ENCODE data around the gene SH2D3C.
"Not testable (repeated sequence)": the region's sequence is repeated elsewhere in the genome, so short reads cannot be mapped to it uniquely, and the experiment has no call there.

The SH2D3C gene

DNA sequence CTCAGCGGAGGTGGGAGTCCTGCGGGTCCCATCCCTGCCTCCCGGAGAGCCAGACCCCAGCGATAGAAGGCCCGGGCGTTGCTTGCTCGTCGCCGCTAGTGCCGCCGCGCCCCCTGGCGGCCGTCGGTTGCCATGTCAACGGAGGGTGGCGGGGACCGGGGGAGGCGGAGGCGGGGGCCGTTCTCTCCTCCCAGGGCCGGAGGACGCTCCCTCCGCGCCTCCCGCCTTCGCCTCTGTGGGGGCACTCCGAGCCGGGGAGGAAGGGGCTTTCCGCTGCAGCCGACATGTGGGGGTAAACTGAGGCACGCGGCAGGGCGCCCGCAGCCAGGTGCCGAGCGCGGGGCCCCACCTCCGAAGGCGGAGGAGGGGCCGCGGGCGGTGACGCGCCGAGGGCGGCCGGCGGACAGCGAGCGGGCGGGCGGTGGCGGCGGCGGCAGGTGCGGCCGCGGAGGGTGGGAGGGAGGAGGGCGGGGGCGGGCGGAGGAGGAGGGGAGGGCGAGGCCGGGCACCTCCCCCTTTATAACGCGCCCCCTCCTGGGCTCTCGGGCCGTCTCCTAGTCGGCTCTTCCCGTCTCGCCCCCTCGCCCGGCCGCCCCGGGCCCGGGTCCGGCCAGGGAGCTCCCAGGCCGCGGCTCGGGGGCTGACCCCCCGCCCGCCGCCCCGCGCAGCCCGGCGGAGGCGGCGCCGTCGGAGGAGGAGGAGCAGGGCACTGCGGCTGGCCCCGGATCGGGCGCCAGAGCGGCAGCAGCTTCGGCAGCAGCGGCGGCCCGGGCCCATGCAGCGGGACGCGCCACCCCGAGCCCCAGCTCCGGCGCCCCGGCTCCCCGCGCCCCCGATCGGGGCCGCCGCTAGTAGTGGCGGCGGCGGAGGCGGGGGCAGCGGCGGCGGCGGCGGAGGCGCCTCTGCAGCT, 6.8 kb upstream of the SH2D3C start:
- peak; percentile 53 for DNase-seq

DNA sequence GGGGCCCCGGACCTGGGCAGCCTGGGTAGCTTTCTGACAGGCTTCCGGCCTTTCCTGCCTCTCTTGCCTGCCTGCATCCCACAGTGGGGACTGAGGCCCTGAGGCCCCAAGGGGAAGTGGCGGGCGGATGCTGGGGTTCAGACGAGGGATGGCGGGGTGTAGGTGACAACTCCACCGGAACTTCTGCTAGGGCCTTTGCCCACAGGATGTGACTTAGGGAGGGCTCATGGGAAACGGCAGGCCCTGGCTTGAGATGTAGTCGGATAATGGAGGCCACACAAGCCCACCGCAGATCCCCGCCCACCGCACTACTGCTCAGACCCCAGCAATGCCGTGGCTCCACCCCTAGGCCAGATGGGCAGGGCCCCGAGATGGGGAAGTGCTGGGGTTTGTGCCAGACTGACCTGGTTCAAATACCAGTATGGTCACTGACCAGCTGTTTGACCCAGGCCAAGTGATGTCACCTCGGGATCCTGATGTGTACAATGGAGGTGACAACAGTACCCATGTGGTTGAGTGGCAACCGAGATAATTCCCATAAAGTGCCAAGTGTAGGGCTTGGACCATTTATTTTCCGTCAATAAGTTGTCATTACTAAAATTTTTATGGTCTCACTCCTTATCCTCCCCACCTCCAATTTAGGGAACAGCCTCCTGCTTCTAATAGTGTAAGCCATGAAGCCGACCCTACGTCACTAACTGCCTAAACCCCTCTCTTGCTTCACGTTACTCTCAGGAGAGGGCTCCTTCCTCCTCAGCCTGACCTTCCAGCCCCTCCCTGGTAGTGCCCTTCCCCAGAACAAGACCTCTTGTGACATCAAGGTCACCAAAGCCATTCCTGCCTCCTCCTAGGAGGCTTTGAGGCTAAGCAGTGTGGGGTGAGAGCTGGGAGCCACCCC, 4.9 kb upstream of the SH2D3C start:
- DNase-seq, result no peak

DNA sequence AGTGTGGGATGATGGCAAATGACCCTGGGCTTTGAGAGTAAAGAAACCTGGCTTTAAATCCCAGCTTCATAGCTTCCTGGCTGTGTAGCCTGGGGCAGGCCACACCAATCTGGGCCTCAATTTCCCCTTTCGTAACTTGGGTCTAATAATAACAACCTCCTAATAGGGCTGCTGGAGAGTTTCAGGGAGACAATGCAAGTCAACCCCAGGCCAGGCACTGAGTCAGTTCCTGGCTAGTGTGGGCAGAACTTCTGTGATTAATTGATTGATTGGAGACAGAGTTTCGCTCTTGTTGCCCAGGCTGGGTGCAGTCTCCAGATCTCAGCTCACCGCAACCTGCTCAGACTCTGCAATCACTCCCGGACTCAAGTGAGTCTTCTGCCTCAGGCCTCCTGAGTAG, 3.3 kb upstream of the SH2D3C start:
- DNase-seq, result no peak

DNA sequence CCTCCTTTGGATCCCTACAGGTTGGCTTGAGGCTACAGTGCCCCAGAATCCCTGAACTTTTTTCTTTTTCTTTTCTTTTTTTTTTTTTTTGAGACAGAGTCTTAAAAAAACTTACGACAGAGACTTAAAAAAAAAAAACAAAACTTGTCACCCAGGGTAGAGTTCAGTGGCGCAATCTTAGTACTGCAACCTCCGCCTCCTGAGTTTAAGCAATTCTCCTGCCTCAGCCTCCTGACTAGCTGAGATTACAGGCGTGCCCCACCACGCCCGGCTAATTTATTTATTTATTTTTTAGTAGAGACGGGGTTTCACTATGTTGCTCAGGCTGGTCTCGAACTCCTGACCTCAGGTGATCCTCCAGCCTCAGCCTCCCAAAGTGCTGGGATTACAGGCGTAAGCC, 2.4 kb upstream of the SH2D3C start:
- not testable (repeated sequence) for DNase-seq

DNA sequence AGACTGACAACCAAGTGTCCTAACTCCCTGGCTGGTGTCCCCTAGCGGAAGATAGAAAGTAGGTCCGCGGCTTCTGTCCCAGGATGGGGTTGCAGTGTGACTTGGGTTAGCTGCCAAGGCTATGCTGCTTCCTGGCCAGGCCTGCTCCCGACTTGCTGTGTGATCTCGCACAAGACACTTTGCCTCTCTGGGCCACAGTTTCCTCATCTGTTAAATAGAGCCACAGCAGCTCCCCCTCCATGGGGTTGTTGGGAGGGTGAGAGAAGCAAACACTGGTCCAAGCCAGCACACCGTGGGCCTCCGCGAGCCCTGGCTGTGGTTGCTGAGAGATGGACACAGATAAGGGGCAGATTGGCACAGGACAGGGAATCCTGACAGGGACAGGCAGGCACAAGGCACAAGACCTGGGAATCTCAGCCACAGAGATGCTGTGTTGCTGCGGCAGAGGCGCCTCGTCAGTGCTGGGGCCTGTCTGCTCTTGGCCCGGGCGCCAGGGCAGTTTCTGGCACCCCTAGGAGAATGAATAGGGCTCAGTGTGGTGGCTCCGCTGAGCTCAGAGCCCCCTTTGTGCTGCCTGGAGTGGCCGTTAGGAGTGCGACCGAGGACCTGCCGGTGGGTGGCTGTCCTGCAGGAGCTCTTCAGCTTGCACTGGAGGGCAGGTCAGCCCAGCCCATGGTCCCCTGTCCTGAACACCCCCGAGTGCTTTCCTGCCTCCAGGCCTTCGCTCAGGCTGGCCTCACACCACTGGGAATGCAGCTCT, 1.8 kb upstream of the SH2D3C start:
- DNase-seq, result no peak

DNA sequence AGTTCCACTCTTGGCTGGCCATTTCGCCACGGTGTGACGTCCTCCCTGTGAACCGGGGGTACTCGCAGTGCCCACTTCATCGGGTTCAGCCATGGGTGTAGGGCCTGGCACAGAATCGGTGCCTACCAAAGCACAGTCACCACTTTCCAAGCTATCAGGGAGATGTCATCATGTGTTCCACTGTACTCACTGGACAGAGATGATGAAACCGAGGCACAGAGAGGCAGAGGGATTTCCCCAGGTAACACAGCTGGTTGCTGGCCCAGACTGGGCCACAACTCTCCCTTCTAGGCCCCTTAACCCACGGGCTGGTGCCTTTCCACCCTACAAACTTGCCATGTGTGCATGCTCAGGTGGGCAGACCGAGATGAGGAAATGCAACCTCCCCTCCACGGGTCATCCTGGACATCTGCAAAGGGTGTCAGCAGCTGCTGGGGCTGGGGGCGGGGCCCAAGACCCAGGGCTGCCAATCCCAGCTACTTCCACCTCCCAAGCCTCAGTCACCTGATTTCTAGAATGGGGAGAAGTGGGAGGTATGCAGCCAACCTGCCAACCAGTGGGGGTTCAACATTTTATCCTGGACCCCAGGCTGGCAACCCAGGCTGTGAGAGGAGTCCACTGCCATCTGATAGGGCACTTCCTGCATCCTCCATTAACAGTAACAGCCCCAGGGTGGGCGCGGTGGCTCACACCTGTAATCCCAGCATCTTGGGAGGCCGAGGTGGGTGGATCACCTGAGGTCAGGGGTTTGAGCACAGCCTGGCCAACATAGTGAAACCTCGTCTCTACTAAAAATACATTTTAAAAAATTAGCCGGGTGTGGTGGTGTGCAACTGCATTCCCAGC, 893 bp upstream of the SH2D3C start:
- DNase-seq, result no peak

DNA sequence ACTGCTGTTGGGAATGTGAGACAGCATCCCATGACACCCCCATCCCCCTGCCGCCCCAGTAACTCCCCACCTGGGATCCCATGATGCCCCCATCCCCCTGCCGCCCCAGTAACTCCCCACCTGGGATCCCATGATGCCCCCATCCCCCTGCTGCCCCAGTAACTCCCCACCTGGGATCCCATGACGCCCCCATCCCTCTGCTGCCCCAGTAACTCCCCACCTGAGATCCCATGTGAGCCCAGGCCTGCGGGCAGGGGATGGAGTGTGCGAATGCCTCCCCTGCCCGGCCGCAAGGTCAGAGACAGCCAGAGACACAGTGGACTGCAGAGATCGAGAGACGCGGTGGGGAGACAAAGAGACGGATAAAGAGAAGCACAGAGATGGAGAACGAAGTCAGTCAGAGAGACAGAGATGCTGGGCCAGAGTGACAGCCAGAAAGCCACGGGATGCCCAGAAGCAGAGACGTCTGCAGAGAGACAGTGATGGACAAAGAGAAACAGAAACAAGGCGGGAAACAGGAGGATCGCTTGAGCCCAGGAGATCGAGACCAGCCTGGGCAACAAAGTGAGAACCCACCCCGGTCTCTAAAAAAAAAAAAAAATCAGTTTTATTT, 992 bp downstream of the SH2D3C start:
- no peak for DNase-seq

DNA sequence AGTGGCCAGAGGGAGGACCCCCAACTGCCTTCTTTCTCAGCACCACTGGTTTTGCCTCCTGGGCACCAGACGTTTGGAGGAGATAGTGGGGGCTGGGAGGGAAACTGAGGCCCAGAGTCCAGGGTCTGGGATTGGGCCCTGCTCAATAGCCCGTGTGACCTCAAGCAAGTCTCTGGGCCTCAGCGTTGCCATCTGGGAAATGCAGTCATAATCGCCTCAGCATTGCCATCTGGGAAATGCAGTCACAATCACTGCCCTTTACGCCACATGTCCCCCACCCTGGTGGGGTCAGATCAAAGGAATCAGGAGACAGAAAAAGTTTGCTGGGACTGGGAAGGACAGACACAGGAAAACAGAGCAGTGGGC, 1.6 kb downstream of the SH2D3C start:
- DNase-seq, result no peak

DNA sequence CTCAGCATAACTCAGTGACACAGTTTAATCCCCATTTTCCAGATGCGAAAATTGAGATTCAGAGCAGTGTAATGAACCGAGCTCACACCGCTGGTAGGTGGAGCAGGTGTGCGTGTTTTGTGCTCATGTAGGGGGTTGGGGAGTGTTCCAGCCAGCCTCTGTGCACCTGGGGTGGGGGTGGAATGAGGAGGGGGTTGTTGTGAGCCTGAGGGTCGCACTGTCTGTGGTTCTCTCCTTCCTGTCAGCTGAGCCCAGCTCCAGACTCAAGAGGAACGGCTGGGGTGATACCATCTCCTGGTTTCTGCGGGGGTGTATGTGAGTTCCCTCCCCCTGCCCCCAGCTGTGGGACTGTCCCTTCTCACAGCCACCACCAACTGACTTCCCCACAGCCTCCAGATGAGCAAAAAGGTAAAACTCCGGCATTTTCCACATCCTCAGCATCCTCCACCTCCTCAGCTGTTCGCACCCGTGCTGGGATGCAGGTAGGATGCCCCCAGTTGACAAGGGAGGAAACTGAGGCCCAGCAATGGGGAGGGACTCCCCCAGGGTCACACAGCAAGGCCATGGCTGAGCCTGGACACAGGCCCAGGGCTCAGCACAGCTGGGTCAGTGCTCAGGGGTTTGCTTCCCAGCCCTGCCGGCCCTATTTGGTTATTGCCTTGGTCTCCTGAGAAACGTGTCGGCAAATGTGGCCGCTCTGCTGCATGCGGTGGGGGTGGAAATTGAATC, 2.1 kb downstream of the SH2D3C start:
- DNase-seq, result no peak

DNA sequence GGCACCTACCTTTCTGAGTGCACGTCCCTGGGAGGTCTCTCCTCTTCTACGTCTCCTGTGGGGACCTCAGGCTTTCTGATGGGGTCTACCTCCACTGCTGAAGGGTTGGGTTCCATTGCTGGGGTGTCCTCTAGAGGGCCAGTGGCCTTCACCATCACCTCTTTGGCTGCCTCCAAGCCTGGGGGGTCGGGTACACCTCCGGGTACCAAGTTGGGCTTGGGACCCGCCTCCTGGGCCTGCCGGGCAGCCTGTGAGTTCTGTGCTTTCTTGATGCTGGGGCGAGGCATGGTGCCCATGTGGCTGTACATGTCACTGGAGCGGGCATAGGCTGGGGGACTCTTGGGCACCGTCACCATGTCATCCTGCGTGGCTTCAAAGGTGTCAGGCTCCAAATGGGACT, 4.5 kb downstream of the SH2D3C start:
- DNase-seq, result no peak

DNA sequence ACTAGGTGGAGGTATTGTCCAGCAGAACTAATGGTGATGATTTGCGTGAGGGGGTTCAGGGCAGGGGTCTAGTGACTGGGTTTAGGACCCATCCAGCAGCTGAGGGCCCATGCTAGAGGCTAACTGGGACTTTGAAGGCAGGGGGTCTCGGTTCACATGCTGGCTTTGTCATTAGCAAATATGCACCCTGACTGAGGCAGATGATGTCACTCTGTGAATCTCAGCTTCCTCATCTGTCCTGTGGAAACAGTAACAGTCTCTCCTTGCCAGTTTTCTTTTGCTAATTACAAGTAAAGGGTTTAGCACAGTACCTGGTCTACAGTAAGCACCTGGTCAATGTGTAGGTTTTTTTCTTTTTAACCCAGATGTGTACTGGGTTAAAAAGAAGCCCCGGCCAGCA, 5.2 kb downstream of the SH2D3C start:
- no peak for DNase-seq

DNA sequence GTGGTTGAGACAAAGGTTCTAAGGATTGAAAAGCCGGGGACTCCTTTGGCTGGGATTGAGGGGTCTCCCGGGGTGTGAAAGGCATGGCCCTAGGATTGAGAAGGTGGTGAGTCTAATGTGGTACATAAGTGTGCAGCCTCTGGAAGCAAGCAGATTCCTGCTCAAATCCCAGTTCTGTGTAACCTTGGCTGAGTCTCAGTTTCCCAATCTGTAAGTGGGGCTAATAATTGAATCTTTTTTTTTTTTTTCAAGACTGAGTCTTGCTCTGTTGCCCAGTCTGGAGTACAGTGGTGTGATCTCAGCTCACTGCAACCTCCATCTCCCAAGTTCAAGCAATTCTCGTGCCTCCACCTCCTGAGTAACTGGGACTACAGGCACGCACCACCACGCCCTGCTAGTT, 5.9 kb downstream of the SH2D3C start:
- no peak for DNase-seq

DNA sequence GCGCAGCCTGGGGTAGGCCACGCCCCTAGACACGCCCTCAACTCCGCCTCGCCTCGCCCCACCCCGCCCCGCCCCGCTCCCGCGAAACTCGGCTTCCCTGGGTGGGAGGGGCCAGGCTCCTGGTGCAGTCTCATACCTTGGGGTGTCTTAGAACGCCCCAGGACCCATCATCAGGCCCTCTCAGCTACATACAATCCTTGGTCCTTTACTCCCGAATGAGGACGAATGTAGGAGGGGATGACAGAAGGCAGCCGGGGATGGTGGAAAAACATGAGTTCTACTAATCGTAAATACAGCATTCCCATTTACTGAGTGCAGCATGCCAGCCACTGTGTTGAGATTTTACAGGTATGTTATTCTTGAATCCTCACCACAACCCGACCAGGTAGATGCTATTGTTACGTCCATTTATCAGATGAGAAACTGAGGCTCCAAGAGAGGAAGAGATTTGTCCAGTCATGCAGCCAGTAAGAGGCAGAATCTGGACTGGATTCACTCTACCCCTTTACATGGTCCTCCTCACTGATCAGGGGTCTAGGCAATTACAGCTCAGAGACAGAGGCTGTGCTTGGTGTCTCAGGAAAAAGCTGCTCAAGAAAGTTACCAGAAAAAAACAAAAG, 6.8 kb downstream of the SH2D3C start:
- DNase-seq, result no peak

DNA sequence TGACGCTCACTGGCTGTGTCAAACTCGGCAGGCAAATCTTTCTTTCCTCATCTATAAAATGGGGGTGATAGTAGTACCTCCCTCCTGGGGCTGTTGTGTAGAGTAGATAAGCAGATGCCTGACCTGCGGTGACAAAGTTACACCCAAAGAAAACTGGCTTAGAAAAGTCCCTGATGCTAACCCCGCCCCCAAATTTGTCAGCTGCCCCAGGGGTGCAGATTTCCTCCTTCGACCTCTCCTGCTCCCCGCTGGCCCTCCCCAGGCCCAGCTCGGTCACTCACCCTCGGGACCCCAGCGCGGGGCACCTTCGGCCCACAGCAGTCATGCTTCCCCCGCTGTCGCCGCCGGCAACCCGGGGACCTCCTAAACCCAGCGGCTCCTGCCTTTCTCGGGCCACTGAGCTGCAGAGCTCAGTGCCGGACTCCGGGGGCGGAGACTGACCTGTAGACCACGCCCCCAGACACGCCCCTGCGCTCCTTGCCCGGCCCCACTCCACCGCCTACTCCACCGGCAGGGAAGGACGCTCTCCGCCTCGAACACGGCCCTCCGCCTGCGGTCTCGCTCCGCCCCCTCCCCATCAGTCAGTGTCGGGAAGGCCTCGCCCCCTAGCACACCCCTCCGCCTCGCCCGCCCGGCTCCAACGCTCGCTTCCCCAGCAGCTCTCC, 7.4 kb downstream of the SH2D3C start:
- peak; percentile 86 for DNase-seq

DNA sequence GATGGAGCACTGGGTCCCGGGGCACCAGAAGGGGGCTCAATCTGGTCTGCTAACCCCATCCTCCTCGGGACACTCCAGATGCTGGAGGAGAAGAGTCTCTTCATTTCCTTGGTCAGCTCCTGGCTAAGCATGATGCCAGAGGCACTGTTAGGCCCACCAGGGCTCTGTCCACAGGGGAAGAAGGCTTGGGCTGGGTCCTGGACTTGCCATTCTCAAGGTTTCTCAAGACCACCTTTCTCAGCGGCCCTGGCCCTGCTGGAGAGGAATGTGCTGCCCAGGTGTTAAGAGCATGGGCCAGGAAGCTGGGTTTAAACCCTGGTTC, 7.9 kb downstream of the SH2D3C start:
- DNase-seq, result no peak

DNA sequence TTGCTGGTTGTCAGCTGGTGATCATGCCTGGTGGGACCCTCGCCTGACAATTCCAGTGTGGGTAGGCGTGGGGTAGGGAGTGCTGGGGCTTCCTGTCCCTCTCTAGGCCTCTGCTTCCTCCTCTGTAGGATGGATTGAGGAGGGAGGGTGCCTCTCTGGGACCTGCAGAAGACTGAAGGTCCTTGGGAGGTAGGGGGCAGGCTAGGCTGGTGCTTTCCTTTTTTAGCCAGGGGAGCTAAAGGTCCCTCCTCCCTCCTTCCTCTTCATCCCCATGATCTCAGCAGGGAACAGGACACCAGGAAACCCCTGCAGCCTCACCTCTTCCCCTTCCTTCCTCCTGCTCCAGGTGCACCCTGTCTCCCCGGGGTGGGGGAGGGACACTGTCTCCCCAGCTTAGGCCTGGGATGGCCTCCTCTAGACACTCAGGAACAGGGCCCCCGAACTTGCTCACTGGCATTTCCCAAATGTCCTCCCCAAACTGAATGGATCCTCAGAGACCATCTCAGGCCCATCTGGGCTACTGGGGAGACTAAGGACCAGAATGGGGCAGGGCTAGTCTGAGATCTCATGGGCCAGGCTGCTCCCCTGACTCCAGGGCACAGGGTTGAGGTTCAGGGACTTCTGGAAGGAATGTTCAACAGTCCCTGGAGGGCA, 8.4 kb downstream of the SH2D3C start:
- DNase-seq, result no peak

DNA sequence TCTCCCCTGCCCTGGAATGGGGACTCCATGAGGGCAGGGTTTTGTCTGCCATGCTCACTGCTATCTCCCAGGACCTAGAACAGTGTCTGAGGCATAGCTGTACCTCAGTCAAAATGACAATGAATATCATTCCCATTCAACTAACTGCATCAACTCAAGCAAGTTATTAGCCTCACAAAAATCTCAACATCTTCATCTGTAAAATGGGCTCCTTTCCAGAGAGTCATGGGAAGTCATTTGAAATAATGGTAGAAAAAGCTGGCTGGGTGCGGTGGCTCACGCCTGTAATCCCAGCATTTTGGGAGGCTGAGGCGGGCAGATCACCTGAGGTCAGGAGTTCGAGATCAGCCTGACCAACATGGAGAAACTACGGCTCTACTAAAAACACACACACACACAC, 9.4 kb downstream of the SH2D3C start:
- no peak for DNase-seq

DNA sequence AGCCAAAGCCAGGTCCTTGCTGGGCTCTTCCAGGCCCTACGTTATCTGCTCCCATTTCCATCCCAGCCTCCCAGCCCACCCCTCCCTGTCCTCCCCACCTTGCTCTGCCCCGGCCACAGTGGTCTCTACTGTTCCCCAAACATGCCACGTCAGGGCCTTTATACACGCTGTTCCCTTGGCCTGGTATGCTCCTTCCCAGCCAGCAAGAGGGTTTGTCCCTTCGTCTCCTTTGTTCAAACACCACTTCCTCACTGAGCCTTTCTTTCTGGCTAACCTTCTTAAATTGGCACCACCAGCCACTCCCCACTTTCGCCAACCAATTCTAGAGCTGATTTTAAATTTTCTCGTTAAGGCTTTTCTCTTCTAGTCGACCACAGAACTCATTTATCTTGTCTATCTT, 9.8 kb downstream of the SH2D3C start:
- DNase-seq, result no peak

DNA sequence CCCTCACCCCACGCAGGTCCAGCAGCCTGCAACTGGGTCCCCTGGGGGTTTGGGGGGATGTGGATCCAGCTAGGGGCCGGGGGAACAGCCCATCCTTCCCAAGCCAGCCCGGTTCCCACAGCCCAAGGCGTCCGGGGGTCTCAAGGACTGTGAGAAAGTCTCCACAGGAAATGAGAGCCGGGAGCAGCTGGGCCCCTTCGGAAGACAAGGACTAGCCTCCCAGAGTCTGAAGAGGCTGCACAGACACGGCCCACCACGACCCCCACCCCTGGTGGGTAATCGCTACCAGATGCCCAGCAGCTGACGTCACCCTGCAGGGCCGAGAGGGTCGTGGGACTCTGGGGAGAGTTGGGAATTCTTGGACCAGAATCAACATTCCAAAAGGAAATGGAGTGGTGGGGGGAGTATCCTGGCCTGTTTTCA, 10.5 kb downstream of the SH2D3C start:
- DNase-seq, result no peak

DNA sequence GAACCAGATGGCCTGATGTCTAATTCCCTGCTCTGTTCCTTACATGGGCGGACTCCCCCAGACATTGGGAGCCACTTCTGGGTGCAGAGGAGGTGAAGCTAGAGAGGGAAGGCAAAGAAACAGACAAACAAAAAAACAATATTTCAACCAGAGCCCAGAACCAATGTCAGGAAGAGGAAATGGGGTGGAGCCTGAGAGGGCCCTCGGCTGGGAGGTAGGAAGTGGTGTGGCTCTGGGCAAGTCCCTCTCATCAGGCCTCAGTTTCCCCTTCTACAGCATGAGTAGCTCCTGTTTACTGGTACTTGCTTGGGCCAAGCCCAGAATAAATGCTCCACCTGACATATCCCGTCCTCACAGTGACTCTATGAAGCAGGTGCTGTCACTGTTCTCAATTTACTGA, 11.1 kb downstream of the SH2D3C start:
- no peak for DNase-seq

Data from NCI-H526 treated with DMSO at 0.1 percent for 48 hours (cell line).